Measurements from ENCODE around the gene RTP5.

The RTP5 gene

GRCh38 chr2:241900251-241901017, 30.9 kb downstream of the RTP5 start:
- Histone ChIP-seq H3K4me2 (ENCODE audit: low read length) (no peak overlapping the region), H3K23ac (ENCODE audit: low read length) (no peak overlapping the region), H2AK5ac (ENCODE audit: low read length) (no peak overlapping the region), H3K4me3 (ENCODE audit: low read length) (no peak overlapping the region), H3K4ac (ENCODE audit: low read depth, low read length) (no peak overlapping the region), H3K79me1 (ENCODE audit: low read length) (no peaks in the 10 kb centered on the region), H3K79me2 (ENCODE audit: control insufficient read depth, insufficient read depth, low read length) (no peaks in the 10 kb centered on the region), H2BK5ac (ENCODE audit: low read length) (no peak overlapping the region), H3K27ac (ENCODE audit: low read depth, low read length) (no peak overlapping the region), H4K5ac (ENCODE audit: low read length) (no peak overlapping the region), H4K8ac (ENCODE audit: low read depth, low read length) (no peak overlapping the region), H3K36me3 (ENCODE audit: control insufficient read depth, insufficient read depth, low read length) (no peaks in the 10 kb centered on the region), H2BK120ac (ENCODE audit: low read depth, low read length) (no peak overlapping the region), H3K27me3 (ENCODE audit: insufficient read depth, low read length, poor library complexity) (no peaks in the 10 kb centered on the region), H3K56ac (ENCODE audit: low read length) (no peak overlapping the region), H3K9ac (ENCODE audit: low read length) (no peak overlapping the region), H3K4me1 (ENCODE audit: control insufficient read depth, low read depth, low read length) (peaks cover 2% of the 10 kb centered on the region), H2BK15ac (replicated peaks; ENCODE audit: low read depth) (no peak overlapping the region), H3K18ac (ENCODE audit: low read length) (no peak overlapping the region)
- no peak for DNase-seq
- no CpG with 5 or more reads among the region's 32 CpGs for WGBS (ENCODE audit: extremely low coverage, insufficient coverage, low lambda C conversion rate)

GRCh38 chr2:241901018-241901380, 31.5 kb downstream of the RTP5 start:
- Histone ChIP-seq H3K36me3 (ENCODE audit: control insufficient read depth, insufficient read depth, low read length) (no peaks in the 10 kb centered on the region), H3K56ac (ENCODE audit: low read length) (no peak overlapping the region), H3K27me3 (ENCODE audit: insufficient read depth, low read length, poor library complexity) (no peaks in the 10 kb centered on the region), H4K8ac (ENCODE audit: low read depth, low read length) (no peak overlapping the region), H3K79me2 (ENCODE audit: control insufficient read depth, insufficient read depth, low read length) (no peaks in the 10 kb centered on the region), H3K27ac (ENCODE audit: low read depth, low read length) (no peak overlapping the region), H2BK15ac (replicated peaks; ENCODE audit: low read depth) (no peak overlapping the region), H2AK5ac (ENCODE audit: low read length) (no peak overlapping the region), H4K5ac (ENCODE audit: low read length) (no peak overlapping the region), H3K18ac (ENCODE audit: low read length) (no peak overlapping the region), H3K9ac (ENCODE audit: low read length) (no peak overlapping the region), H3K4ac (ENCODE audit: low read depth, low read length) (no peak overlapping the region), H3K4me1 (ENCODE audit: control insufficient read depth, low read depth, low read length) (peaks cover 2% of the 10 kb centered on the region), H2BK5ac (ENCODE audit: low read length) (no peak overlapping the region), H3K79me1 (ENCODE audit: low read length) (no peaks in the 10 kb centered on the region), H3K23ac (ENCODE audit: low read length) (no peak overlapping the region), H2BK120ac (ENCODE audit: low read depth, low read length) (no peak overlapping the region), H3K4me2 (ENCODE audit: low read length) (no peak overlapping the region), H3K4me3 (ENCODE audit: low read length) (no peak overlapping the region)
- no CpG with 5 or more reads among the region's 21 CpGs for WGBS (ENCODE audit: extremely low coverage, insufficient coverage, low lambda C conversion rate)
- DNase-seq: no peak

- Histone ChIP-seq H3K4ac (ENCODE audit: low read depth, low read length) (no peak overlapping the region), H4K8ac (ENCODE audit: low read depth, low read length) (no peak overlapping the region), H2BK15ac (replicated peaks; ENCODE audit: low read depth) (no peak overlapping the region), H3K79me2 (ENCODE audit: control insufficient read depth, insufficient read depth, low read length) (no peaks in the 10 kb centered on the region), H2BK120ac (ENCODE audit: low read depth, low read length) (no peak overlapping the region), H3K18ac (ENCODE audit: low read length) (no peak overlapping the region), H4K5ac (ENCODE audit: low read length) (no peak overlapping the region), H3K4me3 (ENCODE audit: low read length) (peak overlapping the region; percentile 38), H3K27me3 (ENCODE audit: insufficient read depth, low read length, poor library complexity) (no peaks in the 10 kb centered on the region), H3K4me2 (ENCODE audit: low read length) (peak overlapping the region; percentile 86), H3K36me3 (ENCODE audit: control insufficient read depth, insufficient read depth, low read length) (no peaks in the 10 kb centered on the region), H2AK5ac (ENCODE audit: low read length) (no peak overlapping the region), H2BK5ac (ENCODE audit: low read length) (no peak overlapping the region), H3K23ac (ENCODE audit: low read length) (no peak overlapping the region), H3K79me1 (ENCODE audit: low read length) (no peaks in the 10 kb centered on the region), H3K9ac (ENCODE audit: low read length) (peak overlapping the region; percentile 64), H3K4me1 (ENCODE audit: control insufficient read depth, low read depth, low read length) (peaks cover 2% of the 10 kb centered on the region), H3K56ac (ENCODE audit: low read length) (peak overlapping the region; percentile 80), H3K27ac (ENCODE audit: low read depth, low read length) (no peak overlapping the region)
- whole genome bisulfite sequencing (ENCODE audit: extremely low coverage, insufficient coverage, low lambda C conversion rate): no CpG with 5 or more reads among the region's 54 CpGs
- peak; percentile 72 for DNase-seq
Measured at GRCh38 chr2:241901500-241902351, 32.2 kb downstream of the RTP5 start.

- Histone ChIP-seq H4K8ac (ENCODE audit: low read depth, low read length) (no peak overlapping the region), H3K18ac (ENCODE audit: low read length) (no peak overlapping the region), H4K5ac (ENCODE audit: low read length) (no peak overlapping the region), H3K27me3 (ENCODE audit: insufficient read depth, low read length, poor library complexity) (no peaks in the 10 kb centered on the region), H2BK15ac (replicated peaks; ENCODE audit: low read depth) (no peak overlapping the region), H3K4ac (ENCODE audit: low read depth, low read length) (no peak overlapping the region), H3K4me3 (ENCODE audit: low read length) (no peak overlapping the region), H3K27ac (ENCODE audit: low read depth, low read length) (no peak overlapping the region), H3K23ac (ENCODE audit: low read length) (peak overlapping the region; percentile 80), H3K79me1 (ENCODE audit: low read length) (no peaks in the 10 kb centered on the region), H3K4me1 (ENCODE audit: control insufficient read depth, low read depth, low read length) (peaks cover 2% of the 10 kb centered on the region), H2AK5ac (ENCODE audit: low read length) (no peak overlapping the region), H3K4me2 (ENCODE audit: low read length) (no peak overlapping the region), H3K56ac (ENCODE audit: low read length) (peak overlapping the region; percentile 76), H3K79me2 (ENCODE audit: control insufficient read depth, insufficient read depth, low read length) (no peaks in the 10 kb centered on the region), H3K36me3 (ENCODE audit: control insufficient read depth, insufficient read depth, low read length) (no peaks in the 10 kb centered on the region), H2BK120ac (ENCODE audit: low read depth, low read length) (no peak overlapping the region), H3K9ac (ENCODE audit: low read length) (peak overlapping the region; percentile 47), H2BK5ac (ENCODE audit: low read length) (no peak overlapping the region)
- DNase-seq: no peak
- WGBS (ENCODE audit: extremely low coverage, insufficient coverage, low lambda C conversion rate): no CpG with 5 or more reads among the region's 48 CpGs
Measured at GRCh38 chr2:241902357-241902991, 32.9 kb downstream of the RTP5 start.

GRCh38 chr2:241903121-241904010, 33.8 kb downstream of the RTP5 start:
- Histone ChIP-seq H3K4me3 (ENCODE audit: low read length) (no peak overlapping the region), H2BK5ac (ENCODE audit: low read length) (no peak overlapping the region), H4K8ac (ENCODE audit: low read depth, low read length) (no peak overlapping the region), H3K9ac (ENCODE audit: low read length) (no peak overlapping the region), H2BK120ac (ENCODE audit: low read depth, low read length) (no peak overlapping the region), H3K27ac (ENCODE audit: low read depth, low read length) (no peak overlapping the region), H3K56ac (ENCODE audit: low read length) (no peak overlapping the region), H3K79me1 (ENCODE audit: low read length) (no peaks in the 10 kb centered on the region), H3K4ac (ENCODE audit: low read depth, low read length) (no peak overlapping the region), H3K23ac (ENCODE audit: low read length) (no peak overlapping the region), H3K27me3 (ENCODE audit: insufficient read depth, low read length, poor library complexity) (no peaks in the 10 kb centered on the region), H3K4me2 (ENCODE audit: low read length) (no peak overlapping the region), H2AK5ac (ENCODE audit: low read length) (no peak overlapping the region), H3K18ac (ENCODE audit: low read length) (no peak overlapping the region), H3K36me3 (ENCODE audit: control insufficient read depth, insufficient read depth, low read length) (no peaks in the 10 kb centered on the region), H4K5ac (ENCODE audit: low read length) (no peak overlapping the region), H3K79me2 (ENCODE audit: control insufficient read depth, insufficient read depth, low read length) (no peaks in the 10 kb centered on the region), H2BK15ac (replicated peaks; ENCODE audit: low read depth) (no peak overlapping the region), H3K4me1 (ENCODE audit: control insufficient read depth, low read depth, low read length) (peaks cover 2% of the 10 kb centered on the region)
- no CpG with 5 or more reads among the region's 40 CpGs for WGBS (ENCODE audit: extremely low coverage, insufficient coverage, low lambda C conversion rate)
- DNase-seq: no peak

All from mesendoderm (in vitro differentiated cells).